Endothelial cell of umbilical vein (primary cell): ENCODE data around the gene CCBE1. TPM values are rescaled to one million over a fixed set of nuclear protein-coding genes. Genes with fewer than 3 reads are reported as not detected.

Source experiments
- BruUV-seq: library from RNA; stranded (reverse); fragments of 400-500 nt; replicated peaks from 2 replicates; lab custom pipeline; 2021; lab: Mats Ljungman, UMichigan
- CTCF ChIA-PET: fragments of 300-600, 350-600 bp; sonication (Branson Sonifier 250); formaldehyde crosslinking; loops from one replicate; lab custom pipeline; 2021; ENCODE audit warnings: antibody characterized with exemption, inconsistent platforms; lab: Charles Lee
- POLR2A ChIA-PET: fragments of 300-600, 350-600 bp; sonication (Branson Sonifier 250); formaldehyde crosslinking; loops from one replicate; lab custom pipeline; 2021; ENCODE audit warnings: antibody characterized with exemption, inconsistent platforms; lab: Charles Lee
- DNase-seq: peaks from one replicate; pipeline ENCODE4 v3.0.0-alpha.2; 2011; ENCODE audit warnings: low read depth, low spot score
- FAIRE-seq: peaks from 2 replicates; lab custom pipeline; 2011; peaks lifted over from hg19 to GRCh38; lab: Jason Lieb, UNC
- H2AFZ ChIP-seq: 2 replicates; pipeline ENCODE4 v1.6.0; 2012; ENCODE audit warnings: low read depth, low read length, control low read depth, inconsistent platforms
- H3K27ac ChIP-seq: 2 replicates; pipeline ENCODE4 v1.5.1; 2011; ENCODE audit warnings: low read depth, mild to moderate bottlenecking, control low read depth, low read length, moderate library complexity; ENCODE audit not compliant: insufficient read depth
- H3K27me3 ChIP-seq, 2 experiments: 2 replicates each; pipeline versions ENCODE4 v1.6.0 to v1.6.1; 2011; ENCODE audit warnings: low read length in 2 of 2, mixed read lengths in 1 of 2; ENCODE audit not compliant: control insufficient read depth in 2 of 2, insufficient read depth in 2 of 2
- H3K36me3 ChIP-seq, 2 experiments: 2 replicates in 1 of 2; 3 replicates in 1 of 2; pipeline ENCODE4 v1.5.1; 2011; ENCODE audit warnings: low read length in 2 of 2, mild to moderate bottlenecking in 1 of 2, moderate library complexity in 1 of 2; ENCODE audit not compliant: control insufficient read depth in 2 of 2, insufficient read depth in 2 of 2; ENCODE audit errors: extremely low read depth in 1 of 2
- H3K4me1 ChIP-seq: 3 replicates; pipeline ENCODE4 v1.5.1; 2011; ENCODE audit warnings: mild to moderate bottlenecking, low read length; ENCODE audit not compliant: control insufficient read depth, insufficient read depth; ENCODE audit errors: extremely low read depth
- H3K4me2 ChIP-seq: 2 replicates; pipeline ENCODE4 v1.6.1; 2011; ENCODE audit warnings: low read length, control low read depth, mixed read lengths; ENCODE audit not compliant: insufficient read depth
- H3K4me3 ChIP-seq, 3 experiments: fragments of 200-600 bp in 1 of 3; sonication (generic), shearing (Covaris generic) in 1 of 3; replicated peaks in 1 of 3; 2 replicates each; pipeline ENCODE4 v1.5.1; 2011 to 2016; ENCODE audit warnings: control low read depth in 3 of 3, low read length in 3 of 3, mild to moderate bottlenecking in 2 of 3, inconsistent platforms in 1 of 3, low read depth in 1 of 3, moderate library complexity in 1 of 3; ENCODE audit not compliant: insufficient read depth in 1 of 3
- H3K79me2 ChIP-seq: 2 replicates; pipeline ENCODE4 v1.6.0; 2012; ENCODE audit warnings: low read length, inconsistent platforms; ENCODE audit not compliant: control insufficient read depth, insufficient read depth
- H3K9ac ChIP-seq: replicated peaks from 2 replicates; pipeline ENCODE3; 2011; ENCODE audit warnings: low read length, control low read depth; ENCODE audit not compliant: insufficient read depth; ENCODE audit errors: extremely low read depth
- H3K9me1 ChIP-seq: replicated peaks from 3 replicates; pipeline ENCODE4 v1.6.0; 2011; ENCODE audit warnings: mild to moderate bottlenecking, low read length; ENCODE audit not compliant: control insufficient read depth, insufficient read depth; ENCODE audit errors: extremely low read depth
- H3K9me3 ChIP-seq: replicated peaks from 2 replicates; pipeline ENCODE4 v1.5.1; 2012; ENCODE audit warnings: low read length, inconsistent platforms; ENCODE audit not compliant: control insufficient read depth, insufficient read depth
- H4K20me1 ChIP-seq: replicated peaks from 2 replicates; pipeline ENCODE3; 2011; ENCODE audit warnings: mild to moderate bottlenecking, low read length; ENCODE audit not compliant: control insufficient read depth, insufficient read depth; ENCODE audit errors: extremely low read depth
- EZH2 ChIP-seq: IDR thresholded peaks from 2 replicates; pipeline ENCODE4 v1.6.1; 2012; ENCODE audit warnings: borderline replicate concordance, low read depth, mild to moderate bottlenecking, moderate library complexity, low read length, inconsistent platforms; ENCODE audit not compliant: severe bottlenecking
- FOS ChIP-seq: IDR thresholded peaks from 2 replicates; pipeline ENCODE4 v1.6.1; 2011; ENCODE audit warnings: mild to moderate bottlenecking, low read length, moderate library complexity, borderline replicate concordance; ENCODE audit not compliant: insufficient read depth
- POLR2A ChIP-seq: IDR thresholded peaks from 2 replicates; pipeline ENCODE4 v1.6.1; 2012; ENCODE audit warnings: low read depth, mild to moderate bottlenecking, control low read depth, low read length
- POLR2AphosphoS5 ChIP-seq: IDR thresholded peaks from 2 replicates; pipeline ENCODE4 v1.6.1; 2012; ENCODE audit warnings: low read depth, mild to moderate bottlenecking, control low read depth, low read length, moderate library complexity; ENCODE audit not compliant: insufficient read depth
- dilution Hi-C: fragments of 300-500 bp; cut with MboI; formaldehyde crosslinking; loops from one replicate; pipeline ENCODE4 v1.15.0; 2019; ENCODE audit warnings: low sequenced_read_pairs; ENCODE audit not compliant: extremely low pct_ligation_motif_present
- intact Hi-C: fragments of 100-400 bp; cut with micrococcal nuclease; formaldehyde crosslinking; loops from one replicate; pipeline ENCODE4 v1.10.0; 2022
- polyA plus RNA-seq, 4 experiments: library from polyadenylated mRNA; depleted of rRNA in 3 of 4; stranded (reverse) in 3 of 4; unstranded in 1 of 4; fragments of >200 nt; gene quantifications; 2 replicates each; pipeline versions ENCODE4 v1.2.1 to v1.2.3, GENCODE V29; 2011 to 2012; ENCODE audit warnings: missing spikeins in 1 of 4
- total RNA-seq: library from RNA; stranded (reverse); gene quantifications from 2 replicates; pipeline ENCODE4 v1.2.3, GENCODE V29; 2021
- TF ChIP-seq, protein P1 (sequence below): IDR thresholded peaks from 2 replicates; pipeline ENCODE4 v1.6.1; 2011; ENCODE audit not compliant: insufficient read depth, insufficient read length
- TF ChIP-seq, protein P2 (sequence below), 2 donors: IDR thresholded peaks; 1 replicate in 1 of 2; 2 replicates in 1 of 2; pipeline ENCODE4 v1.5.1; 2011; ENCODE audit warnings: low read length in 2 of 2, mild to moderate bottlenecking in 2 of 2, moderate library complexity in 2 of 2, control low read depth in 1 of 2, inconsistent platforms in 1 of 2, low read depth in 1 of 2; ENCODE audit not compliant: insufficient read depth in 1 of 2; ENCODE audit errors: extremely low read depth in 1 of 2

The CCBE1 gene
- total and polyA plus RNA-seq, 2 donors (not counting 3 experiments of a cell fraction or from before 2014, with no cell fraction given): 0.04 TPM; not detected in 1

DNA sequence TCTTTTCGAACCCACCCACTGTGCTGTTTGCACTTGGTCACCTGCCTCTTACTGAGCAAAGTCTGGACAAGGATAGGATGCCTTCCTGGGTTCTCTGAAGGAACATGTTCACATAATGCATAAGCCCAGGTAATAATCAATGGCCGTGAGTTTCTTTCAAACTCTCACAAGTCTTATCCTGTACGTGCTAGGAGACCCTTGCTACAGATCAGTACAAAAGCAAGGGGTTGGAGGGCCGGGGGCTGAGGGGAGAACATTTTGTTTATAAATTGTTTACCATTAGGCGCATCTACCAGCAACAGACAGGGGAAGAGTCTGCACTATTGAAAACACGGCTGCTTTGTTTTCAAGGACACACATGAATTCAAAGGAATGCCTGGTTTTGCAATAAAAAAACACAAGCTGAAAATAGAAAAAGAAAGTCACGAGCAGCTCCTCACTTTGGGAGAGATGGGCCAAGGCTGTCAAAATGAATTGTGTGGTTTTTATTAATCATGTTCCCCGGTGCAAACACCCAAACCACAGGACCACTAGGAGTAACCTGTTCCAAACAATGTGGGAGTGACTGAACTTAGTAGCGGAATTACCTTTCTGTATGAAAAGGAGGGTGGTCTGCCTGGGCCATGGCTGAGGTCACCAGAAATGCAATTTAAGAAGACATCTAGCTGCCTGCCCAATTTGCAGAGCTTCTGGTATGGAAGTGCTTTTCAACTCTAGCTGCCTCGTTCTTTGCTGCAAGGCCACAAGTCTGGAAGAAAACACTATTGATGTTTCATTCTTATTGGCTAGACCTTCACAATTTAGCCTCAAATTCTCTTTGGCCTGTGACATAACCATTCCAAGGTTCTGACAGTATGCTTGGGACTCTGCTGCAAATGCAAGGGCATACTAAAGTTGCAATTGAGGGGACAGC, 73.5 kb downstream of the CCBE1 start:
- no peak for DNase-seq
- H3K4me2 ChIP-seq: no peak overlapping the region
- no peak overlapping the region for H3K4me3 ChIP-seq
- H3K4me1 ChIP-seq: no peaks in the 10 kb centered on the region
- intact Hi-C loops (no loop called here), dilution Hi-C loops (no loop called here)
- no peak for FAIRE-seq
- no peaks in the 10 kb centered on the region for H3K9me3 ChIP-seq
- H3K79me2 ChIP-seq: no peaks in the 10 kb centered on the region
- H3K36me3 ChIP-seq: no peaks in the 10 kb centered on the region
- no peak overlapping the region for H3K9ac ChIP-seq
- peaks cover 0 to 1% of the 10 kb centered on the region in 2 experiments for H3K27me3 ChIP-seq
- no peak for TF ChIP-seq POLR2A
- TF ChIP-seq, protein P1, sequence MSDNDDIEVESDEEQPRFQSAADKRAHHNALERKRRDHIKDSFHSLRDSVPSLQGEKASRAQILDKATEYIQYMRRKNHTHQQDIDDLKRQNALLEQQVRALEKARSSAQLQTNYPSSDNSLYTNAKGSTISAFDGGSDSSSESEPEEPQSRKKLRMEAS: no peak
- no TSS peak for BruUV-seq
- ChIA-PET POLR2A (no interaction called here), CTCF (interaction anchor here (0.9 to 5.8 kb wide), 5 partner anchors 8 to 200 kb away, joined by 3 to 37 read pairs (median 5); partner anchors contain the start of gene CCBE1)
- H4K20me1 ChIP-seq: no peaks in the 10 kb centered on the region
- no peak overlapping the region for H3K27ac ChIP-seq
- no peaks in the 10 kb centered on the region for H3K9me1 ChIP-seq
- H2AFZ ChIP-seq: no peak overlapping the region

DNA sequence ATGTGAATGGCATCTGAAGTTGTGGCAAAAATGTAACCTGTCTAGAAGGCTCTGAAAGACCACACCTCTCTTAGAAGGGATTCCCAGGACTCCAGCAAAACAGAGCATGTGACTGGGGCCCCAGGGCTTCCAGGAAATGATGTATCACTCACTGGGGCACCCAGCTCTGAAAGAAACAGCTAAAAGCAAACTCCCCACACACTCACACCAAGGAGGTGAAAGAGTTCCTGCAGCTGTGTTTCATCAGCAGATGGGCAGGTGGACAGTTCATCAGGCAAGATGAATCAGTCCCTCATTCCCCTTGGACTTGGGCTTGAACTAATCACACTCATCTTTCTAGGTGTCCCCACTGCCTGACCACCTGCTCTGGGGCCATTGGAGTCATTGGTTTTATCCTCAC, 76.2 kb downstream of the CCBE1 start:
- H3K9me3 ChIP-seq: no peaks in the 10 kb centered on the region
- FAIRE-seq (no peak), DNase-seq (no peak)
- no peak overlapping the region for H3K9ac ChIP-seq
- dilution Hi-C loops: no loop called here
- no TSS peak for BruUV-seq
- no peaks in the 10 kb centered on the region for H3K36me3 ChIP-seq
- no peaks in the 10 kb centered on the region for H3K4me1 ChIP-seq
- H3K27ac ChIP-seq: no peak overlapping the region
- no peak overlapping the region for H3K4me2 ChIP-seq
- CTCF ChIA-PET: interaction anchor here (1.5 to 2.1 kb wide), 3 partner anchors 10 to 203 kb away, joined by 3 to 10 read pairs (median 7); no protein-coding TSS in a partner anchor
- POLR2A ChIA-PET: no interaction called here
- no peaks in the 10 kb centered on the region for H3K27me3 ChIP-seq
- intact Hi-C loops: no loop called here
- H2AFZ ChIP-seq: no peak overlapping the region
- no peaks in the 10 kb centered on the region for H3K79me2 ChIP-seq
- H3K4me3 ChIP-seq: no peak overlapping the region
- TF ChIP-seq, protein P1: no peak
- TF ChIP-seq, protein P2, sequence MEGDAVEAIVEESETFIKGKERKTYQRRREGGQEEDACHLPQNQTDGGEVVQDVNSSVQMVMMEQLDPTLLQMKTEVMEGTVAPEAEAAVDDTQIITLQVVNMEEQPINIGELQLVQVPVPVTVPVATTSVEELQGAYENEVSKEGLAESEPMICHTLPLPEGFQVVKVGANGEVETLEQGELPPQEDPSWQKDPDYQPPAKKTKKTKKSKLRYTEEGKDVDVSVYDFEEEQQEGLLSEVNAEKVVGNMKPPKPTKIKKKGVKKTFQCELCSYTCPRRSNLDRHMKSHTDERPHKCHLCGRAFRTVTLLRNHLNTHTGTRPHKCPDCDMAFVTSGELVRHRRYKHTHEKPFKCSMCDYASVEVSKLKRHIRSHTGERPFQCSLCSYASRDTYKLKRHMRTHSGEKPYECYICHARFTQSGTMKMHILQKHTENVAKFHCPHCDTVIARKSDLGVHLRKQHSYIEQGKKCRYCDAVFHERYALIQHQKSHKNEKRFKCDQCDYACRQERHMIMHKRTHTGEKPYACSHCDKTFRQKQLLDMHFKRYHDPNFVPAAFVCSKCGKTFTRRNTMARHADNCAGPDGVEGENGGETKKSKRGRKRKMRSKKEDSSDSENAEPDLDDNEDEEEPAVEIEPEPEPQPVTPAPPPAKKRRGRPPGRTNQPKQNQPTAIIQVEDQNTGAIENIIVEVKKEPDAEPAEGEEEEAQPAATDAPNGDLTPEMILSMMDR (IDR thresholded peaks at IDR 0.05; ENCODE audit: extremely low read depth in 1 of 2, insufficient read depth in 1 of 2, low read depth in 1 of 2, low read length in 2 of 2): no peak
- TF ChIP-seq FOS (no peak), EZH2 (no peak), POLR2AphosphoS5 (no peak)
- H3K9me1 ChIP-seq: no peaks in the 10 kb centered on the region
- no peaks in the 10 kb centered on the region for H4K20me1 ChIP-seq
